Stimulated activated CD4-positive, alpha-beta T cell treated with anti-CD3 and anti-CD28 coated beads, TNF-alpha, amount 100 ng/mL, for 48 hours (primary cell): ENCODE measurements around the gene KCNIP1.

ENCODE experiments used
- DNase-seq, 3 donors: peaks; one replicate each; pipeline ENCODE4 v3.0.0-alpha.2; 2020; ENCODE audit warnings: low read depth in 3 of 3

Gene KCNIP1

GRCh38 chr5:170483701-170484458 lies 19.9 kb upstream of the KCNIP1 start:
- peak in 1 of 3 donors; percentile 5 for DNase-seq

GRCh38 chr5:170484459-170484831 lies 19.4 kb upstream of the KCNIP1 start:
- DNase-seq: no peak

GRCh38 chr5:170484847-170485615 lies 18.8 kb upstream of the KCNIP1 start:
- no peak for DNase-seq

- DNase-seq: no peak
Measured at GRCh38 chr5:170485616-170485911, 18.3 kb upstream of the KCNIP1 start.

GRCh38 chr5:170486371-170486770 lies 17.4 kb upstream of the KCNIP1 start:
- DNase-seq: no peak

GRCh38 chr5:170488570-170488969 lies 15.2 kb upstream of the KCNIP1 start:
- no peak for DNase-seq

GRCh38 chr5:170489199-170489598 lies 14.6 kb upstream of the KCNIP1 start:
- no peak for DNase-seq

- no peak for DNase-seq
Measured at GRCh38 chr5:170490381-170490780, 13.4 kb upstream of the KCNIP1 start.

GRCh38 chr5:170491479-170491878 lies 12.3 kb upstream of the KCNIP1 start:
- DNase-seq: no peak

- DNase-seq: no peak
Measured at GRCh38 chr5:170493028-170493820, 10.6 kb upstream of the KCNIP1 start.

- DNase-seq: no peak
Measured at GRCh38 chr5:170494041-170494440, 9.8 kb upstream of the KCNIP1 start.

- DNase-seq: no peak
Measured at GRCh38 chr5:170495825-170496661, 7.8 kb upstream of the KCNIP1 start.

- DNase-seq: no peak
Measured at GRCh38 chr5:170496662-170497028, 7.2 kb upstream of the KCNIP1 start.

- no peak for DNase-seq
Measured at GRCh38 chr5:170497311-170498038, 6.3 kb upstream of the KCNIP1 start.

GRCh38 chr5:170498811-170499351 lies 4.9 kb upstream of the KCNIP1 start:
- no peak for DNase-seq

GRCh38 chr5:170499621-170500020 lies 4.2 kb upstream of the KCNIP1 start:
- DNase-seq: no peak

- DNase-seq: no peak
Measured at GRCh38 chr5:170501361-170501760, 2.5 kb upstream of the KCNIP1 start.

GRCh38 chr5:170501931-170502330 lies 1.9 kb upstream of the KCNIP1 start:
- DNase-seq: no peak

GRCh38 chr5:170504616-170505266 lies 921 bp downstream of the KCNIP1 start:
- DNase-seq: no peak

GRCh38 chr5:170508036-170508435 lies 4.2 kb downstream of the KCNIP1 start:
- DNase-seq: no peak
